IMR-90 (cell line): ENCODE results near the gene LMBRD2. TPM values are rescaled to one million over a fixed set of nuclear protein-coding genes. Genes with fewer than 3 reads are reported as not detected.

ENCODE experiments used
- ATAC-seq: fragments of 200-7000 bp; cut with Tn5 transposase; 2 replicates; pipeline ENCODE4 v1.9.1; 2020; ENCODE audit warnings: low read depth, mild to moderate bottlenecking, moderate library complexity
- BruUV-seq: library from RNA; stranded (reverse); fragments of 400-500 nt; replicated peaks from 2 replicates; lab custom pipeline; 2021; lab: Mats Ljungman, UMichigan
- CTCF ChIA-PET: fragments of 300-600 bp; formaldehyde crosslinking; extraction: SDS; loops from one replicate; lab custom pipeline; 2021; ENCODE audit warnings: antibody characterized with exemption; lab: Yijun Ruan, JAX
- POLR2A ChIA-PET: fragments of 300-600 bp; sonication (Branson Sonifier 250); formaldehyde crosslinking; loops from one replicate; lab custom pipeline; 2022; ENCODE audit warnings: antibody characterized with exemption; ENCODE audit not compliant: unreplicated experiment; lab: Charles Lee
- DNase-seq: peaks from one replicate; pipeline ENCODE4 v3.0.0; 2013
- H2AFZ ChIP-seq: replicated peaks from 2 replicates; pipeline ENCODE3; 2013; ENCODE audit warnings: low read length, mild to moderate bottlenecking; ENCODE audit not compliant: poor library complexity
- H2AK5ac ChIP-seq: 2 replicates; pipeline ENCODE4 v1.6.1; 2013; ENCODE audit warnings: low read depth, low read length, inconsistent platforms
- H2AK9ac ChIP-seq: replicated peaks from 2 replicates; pipeline ENCODE3; 2013; ENCODE audit warnings: mild to moderate bottlenecking, low read depth, low read length, moderate library complexity; ENCODE audit not compliant: poor library complexity
- H2BK120ac ChIP-seq: 2 replicates; pipeline ENCODE4 v1.6.1; 2013; ENCODE audit warnings: low read depth, low read length, inconsistent platforms
- H2BK15ac ChIP-seq: 3 replicates; pipeline ENCODE4 v1.6.1; 2013; ENCODE audit warnings: low read depth, low read length, inconsistent platforms
- H2BK20ac ChIP-seq: 2 replicates; pipeline ENCODE4 v1.6.1; 2013; ENCODE audit warnings: low read depth, mild to moderate bottlenecking, inconsistent platforms, low read length, moderate library complexity
- H2BK5ac ChIP-seq: 2 replicates; pipeline ENCODE4 v1.6.1; 2013; ENCODE audit warnings: mild to moderate bottlenecking, low read depth, low read length, inconsistent platforms; ENCODE audit not compliant: poor library complexity, severe bottlenecking
- H3K14ac ChIP-seq: replicated peaks from 2 replicates; pipeline ENCODE4 v1.6.1; 2013; ENCODE audit warnings: low read depth, low read length, inconsistent platforms
- H3K18ac ChIP-seq: 2 replicates; pipeline ENCODE4 v1.6.1; 2013; ENCODE audit warnings: low read depth, low read length, control low read depth
- H3K23ac ChIP-seq: 2 replicates; pipeline ENCODE4 v1.6.1; 2013; ENCODE audit warnings: low read depth, low read length, inconsistent platforms
- H3K27ac ChIP-seq: 2 replicates; pipeline ENCODE4 v1.5.1; 2013; ENCODE audit warnings: mild to moderate bottlenecking, control low read depth, low read length; ENCODE audit not compliant: insufficient read depth
- H3K27me3 ChIP-seq: 2 replicates; pipeline ENCODE4 v1.6.1; 2013; ENCODE audit warnings: low read length; ENCODE audit not compliant: control insufficient read depth, insufficient read depth
- H3K36me3 ChIP-seq: 2 replicates; pipeline ENCODE4 v1.6.1; 2013; ENCODE audit warnings: low read length, mixed read lengths; ENCODE audit not compliant: control insufficient read depth, insufficient read depth
- H3K4ac ChIP-seq: 2 replicates; pipeline ENCODE4 v1.6.1; 2013; ENCODE audit warnings: low read depth, low read length, inconsistent platforms
- H3K4me1 ChIP-seq: 2 replicates; pipeline ENCODE4 v1.6.1; 2013; ENCODE audit warnings: low read length, mixed read lengths; ENCODE audit not compliant: control insufficient read depth, insufficient read depth
- H3K4me2 ChIP-seq: 2 replicates; pipeline ENCODE4 v1.6.1; 2013; ENCODE audit warnings: low read depth, mild to moderate bottlenecking, control low read depth, low read length, moderate library complexity
- H3K4me3 ChIP-seq: 2 replicates; pipeline ENCODE4 v1.5.1; 2013; ENCODE audit warnings: low read depth, mild to moderate bottlenecking, control low read depth, low read length, moderate library complexity; ENCODE audit not compliant: insufficient read depth
- H3K56ac ChIP-seq: 2 replicates; pipeline ENCODE4 v1.6.1; 2013; ENCODE audit warnings: low read length, inconsistent platforms; ENCODE audit not compliant: insufficient read depth; ENCODE audit errors: extremely low read depth
- H3K79me1 ChIP-seq, 2 experiments: 2 replicates each; pipeline ENCODE4 v1.6.1; 2013; ENCODE audit warnings: low read length in 2 of 2, inconsistent platforms in 1 of 2, low read depth in 1 of 2
- H3K9ac ChIP-seq: 2 replicates; pipeline ENCODE4 v1.6.1; 2013; ENCODE audit warnings: low read depth, low read length, control low read depth
- H3K9me1 ChIP-seq: 2 replicates; pipeline ENCODE4 v1.6.1; 2013; ENCODE audit warnings: low read length, inconsistent platforms; ENCODE audit not compliant: insufficient read depth
- H3K9me3 ChIP-seq: 2 replicates; pipeline ENCODE4 v1.6.1; 2013; ENCODE audit warnings: low read length; ENCODE audit not compliant: control insufficient read depth, insufficient read depth
- H4K20me1 ChIP-seq: 2 replicates; pipeline ENCODE4 v1.6.1; 2013; ENCODE audit warnings: low read length, inconsistent platforms; ENCODE audit not compliant: insufficient read depth
- H4K5ac ChIP-seq: 2 replicates; pipeline ENCODE4 v1.6.1; 2013; ENCODE audit warnings: mild to moderate bottlenecking, low read depth, low read length, control low read depth
- H4K8ac ChIP-seq, 2 experiments: 2 replicates each; pipeline ENCODE4 v1.6.1; 2013; ENCODE audit warnings: low read depth in 2 of 2, low read length in 2 of 2, control low read depth in 1 of 2, inconsistent platforms in 1 of 2
- H4K91ac ChIP-seq: 2 replicates; pipeline ENCODE4 v1.6.1; 2013; ENCODE audit warnings: low read depth, low read length, inconsistent platforms; ENCODE audit not compliant: insufficient read depth
- CEBPB ChIP-seq: IDR thresholded peaks from 2 replicates; pipeline ENCODE4 v1.6.1; 2012; ENCODE audit warnings: low read depth, low read length, improper control_type of control experiment
- CHD1 ChIP-seq: IDR thresholded peaks from 2 replicates; pipeline ENCODE4 v1.6.1; 2012; ENCODE audit warnings: low read depth, low read length, improper control_type of control experiment
- ELK1 ChIP-seq: fragments of 150-350 bp; IDR thresholded peaks from 2 replicates; pipeline ENCODE4 v1.6.1; 2016; ENCODE audit warnings: low read depth, mild to moderate bottlenecking, low read length, moderate library complexity, borderline replicate concordance
- FOS ChIP-seq: fragments of 150-350 bp; IDR thresholded peaks from 2 replicates; pipeline ENCODE4 v1.6.1; 2016; ENCODE audit warnings: low read depth, low read length
- MAZ ChIP-seq: IDR thresholded peaks from 2 replicates; pipeline ENCODE4 v1.6.1; 2012; ENCODE audit warnings: low read depth, mild to moderate bottlenecking, low read length, improper control_type of control experiment, moderate library complexity, borderline replicate concordance
- MXI1 ChIP-seq: IDR thresholded peaks from 2 replicates; pipeline ENCODE4 v1.6.1; 2012; ENCODE audit warnings: low read depth, mild to moderate bottlenecking, low read length, moderate library complexity, borderline replicate concordance
- POLR2A ChIP-seq: IDR thresholded peaks from 2 replicates; pipeline ENCODE4 v1.6.1; 2012; ENCODE audit warnings: mild to moderate bottlenecking, low read depth, low read length
- RCOR1 ChIP-seq: IDR thresholded peaks from 2 replicates; pipeline ENCODE4 v1.6.1; 2012; ENCODE audit warnings: mild to moderate bottlenecking, low read length, improper control_type of control experiment; ENCODE audit not compliant: insufficient replicate concordance
- WGBS, 2 experiments: methylation state at CpG; one replicate each; pipeline versions ENCODE4 v1.1.5 to v1.1.7; 2013; ENCODE audit warnings: missing lambda C conversion rate in 2 of 2; ENCODE audit not compliant: insufficient read length in 1 of 2; ENCODE audit errors: extremely low coverage in 2 of 2; 5-methylcytosine and 5-hydroxymethylcytosine counted together
- dilution Hi-C: fragments of 300-500 bp; cut with HindIII; formaldehyde crosslinking; loops from one replicate; pipeline ENCODE4 v1.14.3; 2018; ENCODE audit warnings: low sequenced_read_pairs; ENCODE audit not compliant: unreplicated experiment
- in situ Hi-C: fragments of 300-500 bp; cut with MboI; formaldehyde crosslinking; loops from 3 replicates; pipeline ENCODE4 v1.14.3; 2019; ENCODE audit warnings: low sequenced_read_pairs, inconsistent platforms, mixed read lengths
- intact Hi-C: fragments of 100-400 bp; cut with micrococcal nuclease; formaldehyde crosslinking; loops from 2 replicates; pipeline ENCODE4 v1.10.0; 2022
- polyA plus RNA-seq, 3 experiments: library from polyadenylated mRNA; depleted of rRNA; stranded (reverse); fragments of >200 nt; gene quantifications; 2 replicates each; pipeline ENCODE4 v1.2.3, GENCODE V29; 2012; ENCODE audit warnings: low replicate concordance in 1 of 3
- total RNA-seq: library from RNA; depleted of rRNA; stranded (reverse); fragments of >200 nt; gene quantifications from 2 replicates; pipeline ENCODE4 v1.2.3, GENCODE V29; 2012

LMBRD2 gene
- total and polyA plus RNA-seq, 2 of the 4 experiments (the other 2 are of a cell fraction) = 1.8 to 5.2 TPM

- no peak overlapping the region for H3K23ac ChIP-seq
- DNase-seq = no peak
- H3K4me2 ChIP-seq = no peak overlapping the region
- H3K9me1 ChIP-seq = no peaks in the 10 kb centered on the region
- no peaks in the 10 kb centered on the region for H3K27me3 ChIP-seq
- dilution Hi-C loops (no loop called here), in situ Hi-C loops (no loop called here), intact Hi-C loops (no loop called here)
- H2AK5ac ChIP-seq = no peak overlapping the region
- no peak overlapping the region for H4K8ac ChIP-seq
- H3K18ac ChIP-seq = no peak overlapping the region
- H3K56ac ChIP-seq = no peak overlapping the region
- CTCF ChIA-PET = interaction anchor here (1.1 kb wide), 1 partner anchor 28 kb away, joined by 3 read pairs; no protein-coding TSS in a partner anchor
- no peak overlapping the region for H3K4me3 ChIP-seq
- no peak overlapping the region for H3K4ac ChIP-seq
- H3K27ac ChIP-seq = no peak overlapping the region
- WGBS, 2 experiments = no CpG with 5 or more reads among the region's 7 CpGs
- no peaks in the 10 kb centered on the region for H4K20me1 ChIP-seq
- H3K36me3 ChIP-seq = peaks cover 5% of the 10 kb centered on the region; the same call in 1 of the 2 replicates
- H3K9me3 ChIP-seq = no peaks in the 10 kb centered on the region; the same call in 1 of the 2 replicates
- H4K5ac ChIP-seq = no peak overlapping the region
- POLR2A ChIA-PET = no interaction called here
- no peak overlapping the region for H3K14ac ChIP-seq
- no peak overlapping the region for H4K91ac ChIP-seq
- H3K79me1 ChIP-seq = no peaks in the 10 kb centered on the region
- no peak overlapping the region for H2AFZ ChIP-seq
- H2BK20ac ChIP-seq = no peak overlapping the region
- TF ChIP-seq ELK1 = no peak
- no peak for TF ChIP-seq CHD1
- TF ChIP-seq POLR2A = no peak
- no peak for TF ChIP-seq CEBPB
- TF ChIP-seq RCOR1 = no peak
- no peak for TF ChIP-seq MAZ
- no peak for TF ChIP-seq FOS
- TF ChIP-seq MXI1 = no peak
- H2AK9ac ChIP-seq = no peak overlapping the region
- no peaks in the 10 kb centered on the region for H3K4me1 ChIP-seq
- no peak overlapping the region for H3K9ac ChIP-seq
- no peak overlapping the region for H2BK15ac ChIP-seq
- no peak for ATAC-seq
- H2BK120ac ChIP-seq = no peak overlapping the region
- no peak overlapping the region for H2BK5ac ChIP-seq
- BruUV-seq = no TSS peak
Observed at GRCh38 chr5:36138900-36139683, 12.6 kb downstream of the LMBRD2 start.
